ENCODE results near the gene TRIO. TPM values are rescaled to one million over a fixed set of nuclear protein-coding genes. Genes with fewer than 3 reads are reported as not detected.

The TRIO gene
- total and polyA plus RNA-seq, 2 of the 8 experiments (the other 6 are each of a cell fraction or from before 2014, with no cell fraction given): 35.1 to 69.1 TPM

GRCh38 chr5:14176888-14177287 lies 33.7 kb downstream of the TRIO start:
- CTCF ChIA-PET (ENCODE audit: partially characterized antibody): no interaction called here
- POLR2A ChIA-PET (ENCODE audit: partially characterized antibody): no interaction called here
- Histone ChIP-seq H3K27me3 (replicated peaks in 1 of 4; ENCODE audit: control insufficient read depth in 3 of 4, extremely low read depth in 1 of 4, insufficient read depth in 3 of 4, low read length in 3 of 4) (no peaks in the 10 kb centered on the region), H2BK5ac (ENCODE audit: low read depth, low read length) (no peak overlapping the region), H3K4me1 (replicated peaks in 1 of 4; ENCODE audit: control insufficient read depth in 3 of 4, insufficient read depth in 4 of 4, low read length in 3 of 4) (peaks cover 17 to 34% (median 23%) of the 10 kb centered on the region in 4 experiments), H3K23me2 (ENCODE audit: low read depth, low read length) (no peaks in the 10 kb centered on the region), H2BK12ac (ENCODE audit: low read depth, low read length) (no peak overlapping the region), H3K79me1 (ENCODE audit: low read depth, low read length) (peaks cover 20% of the 10 kb centered on the region), H4K5ac (ENCODE audit: insufficient read length, low read depth, low read length) (no peak overlapping the region), H4K8ac (ENCODE audit: extremely low read depth, insufficient read depth, low read length) (no peak overlapping the region), H2AFZ (ENCODE audit: low read length) (no peak overlapping the region), H3K36me3 (ENCODE audit: control insufficient read depth in 2 of 4, insufficient read depth in 4 of 4, low read length in 3 of 4) (no peaks in the 10 kb centered on the region), H3K56ac (replicated peaks; ENCODE audit: insufficient read length, low read depth, low read length) (no peak overlapping the region), H3K4ac (replicated peaks; ENCODE audit: insufficient read length, low read depth, low read length) (no peak overlapping the region), H2BK120ac (replicated peaks; ENCODE audit: low read depth, low read length) (no peak overlapping the region), H3K9me3 (ENCODE audit: insufficient read depth in 2 of 2, low read depth in 1 of 2, low read length in 1 of 2) (no peaks in the 10 kb centered on the region), H3K23ac (ENCODE audit: insufficient read length) (no peak overlapping the region), H4K91ac (replicated peaks; ENCODE audit: insufficient read length, low read length) (no peak overlapping the region), H3K4me3 (ENCODE audit: extremely low read depth in 1 of 4, insufficient read depth in 2 of 4, low read depth in 3 of 4, low read length in 4 of 4) (no peak overlapping the region), H2BK20ac (ENCODE audit: low read length) (no peak overlapping the region), H3K18ac (ENCODE audit: extremely low read depth, low read length) (no peak overlapping the region), H2AK5ac (ENCODE audit: low read depth, low read length) (no peak overlapping the region), H3K79me2 (ENCODE audit: control insufficient read depth in 1 of 2, insufficient read depth in 2 of 2, low read length in 2 of 2) (peaks cover 12 to 96% of the 10 kb centered on the region in 2 experiments), H2BK15ac (ENCODE audit: low read length) (no peak overlapping the region), H3K14ac (ENCODE audit: insufficient read length) (no peak overlapping the region), H3K4me2 (ENCODE audit: insufficient read depth in 1 of 2, low read depth in 2 of 2, low read length in 2 of 2) (no peak overlapping the region; a peak in 1 of 4 replicates), H4K20me1 (replicated peaks in 1 of 2; ENCODE audit: control insufficient read depth in 1 of 2, insufficient read depth in 2 of 2, low read length in 2 of 2) (peaks cover 37 to 42% of the 10 kb centered on the region in 2 experiments), H3K27ac (ENCODE audit: low read depth, low read length) (no peak overlapping the region), H3K9ac (replicated peaks in 1 of 4; ENCODE audit: extremely low read depth in 1 of 4, low read depth in 3 of 4, low read length in 3 of 4) (no peak overlapping the region)
- DNase-seq (ENCODE audit: low read depth in 1 of 2, low spot score in 2 of 2) (no peak), FAIRE-seq (no peak)
- 85% methylated on average over 2 of the region's 2 CpGs; no CpG with 5 or more reads in 1 of the 2 experiments for WGBS, 2 experiments (ENCODE audit: extremely low coverage in 1 of 2, insufficient coverage in 1 of 2, insufficient read length in 1 of 2, insufficient replicate concordance in 2 of 2, low coverage in 1 of 2, low lambda C conversion rate in 2 of 2, missing lambda C conversion rate in 1 of 2)
- no peak for TF ChIP-seq E2F6 (IDR thresholded peaks at IDR 0.05)
- TF ChIP-seq CBX5 (IDR thresholded peaks at IDR 0.05; ENCODE audit: low read depth, low read length): no peak
- no peak for TF ChIP-seq BCL11A (IDR thresholded peaks at IDR 0.05; ENCODE audit: low read depth in 2 of 2, low read length in 2 of 2)
- TF ChIP-seq TCF12 (IDR thresholded peaks at IDR 0.05; ENCODE audit: low read depth, low read length): no peak
- no peak for TF ChIP-seq MAX (IDR thresholded peaks at IDR 0.05)
- TF ChIP-seq JUND (IDR thresholded peaks at IDR 0.05; ENCODE audit: low read length): no peak
- TF ChIP-seq, protein P1, sequence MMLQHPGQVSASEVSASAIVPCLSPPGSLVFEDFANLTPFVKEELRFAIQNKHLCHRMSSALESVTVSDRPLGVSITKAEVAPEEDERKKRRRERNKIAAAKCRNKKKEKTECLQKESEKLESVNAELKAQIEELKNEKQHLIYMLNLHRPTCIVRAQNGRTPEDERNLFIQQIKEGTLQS (IDR thresholded peaks at IDR 0.05; ENCODE audit: insufficient read depth, low read depth, low read length): no peak
- TF ChIP-seq ATF2 (IDR thresholded peaks at IDR 0.05; ENCODE audit: low read length): no peak
- TF ChIP-seq CHD1 (IDR thresholded peaks at IDR 0.05; ENCODE audit: low read depth, low read length): no peak
- no peak for TF ChIP-seq YY1 (IDR thresholded peaks at IDR 0.05; ENCODE audit: low read depth, low read length)
- no peak for TF ChIP-seq RNF2 (IDR thresholded peaks at IDR 0.05; ENCODE audit: borderline replicate concordance, low read depth, low read length, missing control alignments, poor library complexity, severe bottlenecking)
